AG04449 (cell line): ENCODE data around the gene BRD4.

ENCODE experiments used
- CTCF ChIA-PET: fragments of 350-600 bp; formaldehyde crosslinking; extraction: SDS; loops from one replicate; lab custom pipeline; 2021; ENCODE audit warnings: antibody characterized with exemption; lab: Yijun Ruan, JAX
- POLR2A ChIA-PET: fragments of 400-600, 350-600 bp; formaldehyde crosslinking; extraction: SDS; loops from one replicate; lab custom pipeline; 2020; ENCODE audit warnings: antibody characterized with exemption, inconsistent platforms; lab: Yijun Ruan, JAX
- DNase-seq: peaks from one replicate; pipeline ENCODE4 v3.0.0-alpha.2; 2010; ENCODE audit warnings: low read depth, low spot score
- H3K4me3 ChIP-seq: 2 replicates; pipeline ENCODE4 v1.5.1; 2011; ENCODE audit warnings: low read depth, mild to moderate bottlenecking, control low read depth, low read length
- CTCF ChIP-seq: IDR thresholded peaks from one replicate; pipeline ENCODE4 v1.5.1; 2011; ENCODE audit warnings: mild to moderate bottlenecking, moderate library complexity, low read length, control low read depth, inconsistent platforms; ENCODE audit not compliant: insufficient read depth; ENCODE audit errors: missing control alignments

The BRD4 gene

DNA sequence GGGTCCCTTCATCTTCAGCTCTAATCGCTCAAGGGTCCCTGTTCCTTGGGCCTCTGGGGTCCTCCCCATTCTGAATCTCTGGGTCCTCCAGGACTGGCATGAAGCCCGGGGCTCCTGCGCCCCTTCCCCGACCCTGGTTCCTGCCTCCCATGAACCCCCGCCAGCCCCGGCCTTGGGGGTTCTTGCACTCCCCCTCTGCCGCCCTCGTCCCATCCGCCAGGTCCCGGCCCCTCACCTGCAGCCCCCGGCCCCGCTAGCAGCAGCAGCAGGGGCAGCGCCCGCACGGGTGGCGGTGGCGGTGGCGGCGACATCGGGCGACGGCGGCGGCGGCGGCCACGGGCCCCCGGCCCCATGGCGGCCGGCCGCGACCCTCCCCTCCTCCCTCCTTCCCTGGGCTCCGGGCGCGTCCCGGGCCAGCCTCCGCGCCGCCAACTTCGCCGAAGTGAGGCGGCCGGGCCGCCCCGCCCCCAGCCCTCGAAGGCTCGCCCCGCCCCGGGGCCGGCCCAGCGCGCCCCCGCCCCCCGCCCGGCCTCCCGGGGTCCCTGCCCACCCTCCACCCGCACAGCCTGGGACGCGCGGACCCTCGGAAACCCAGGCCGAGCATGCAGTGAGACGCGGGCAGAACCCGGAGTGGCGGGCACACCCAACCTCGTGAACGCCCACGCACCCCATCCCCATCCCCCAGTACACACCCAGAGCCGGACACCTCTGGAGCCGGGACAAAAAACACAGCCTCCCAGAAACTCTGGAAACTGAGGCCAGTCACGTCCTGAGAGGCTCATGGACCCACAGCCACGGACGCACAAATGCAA, 131.6 kb downstream of the BRD4 start, which contains the start of gene NOTCH3:
TSS of gene NOTCH3 (minus strand) at position 443 of the 812 bp plus-strand sequence. CDS start at position 353, 90 bp downstream.
- CTCF ChIA-PET, result interaction anchor here (1.0 to 2.3 kb wide), 2 partner anchors 46 to 49 kb away, joined by 3 to 9 read pairs; no protein-coding TSS in a partner anchor
- H3K4me3 ChIP-seq, result peak within 1 kb of the TSS; percentile 82
- POLR2A ChIA-PET, result no interaction called here
- TF ChIP-seq CTCF, result no peak
- DNase-seq, result no peak

DNA sequence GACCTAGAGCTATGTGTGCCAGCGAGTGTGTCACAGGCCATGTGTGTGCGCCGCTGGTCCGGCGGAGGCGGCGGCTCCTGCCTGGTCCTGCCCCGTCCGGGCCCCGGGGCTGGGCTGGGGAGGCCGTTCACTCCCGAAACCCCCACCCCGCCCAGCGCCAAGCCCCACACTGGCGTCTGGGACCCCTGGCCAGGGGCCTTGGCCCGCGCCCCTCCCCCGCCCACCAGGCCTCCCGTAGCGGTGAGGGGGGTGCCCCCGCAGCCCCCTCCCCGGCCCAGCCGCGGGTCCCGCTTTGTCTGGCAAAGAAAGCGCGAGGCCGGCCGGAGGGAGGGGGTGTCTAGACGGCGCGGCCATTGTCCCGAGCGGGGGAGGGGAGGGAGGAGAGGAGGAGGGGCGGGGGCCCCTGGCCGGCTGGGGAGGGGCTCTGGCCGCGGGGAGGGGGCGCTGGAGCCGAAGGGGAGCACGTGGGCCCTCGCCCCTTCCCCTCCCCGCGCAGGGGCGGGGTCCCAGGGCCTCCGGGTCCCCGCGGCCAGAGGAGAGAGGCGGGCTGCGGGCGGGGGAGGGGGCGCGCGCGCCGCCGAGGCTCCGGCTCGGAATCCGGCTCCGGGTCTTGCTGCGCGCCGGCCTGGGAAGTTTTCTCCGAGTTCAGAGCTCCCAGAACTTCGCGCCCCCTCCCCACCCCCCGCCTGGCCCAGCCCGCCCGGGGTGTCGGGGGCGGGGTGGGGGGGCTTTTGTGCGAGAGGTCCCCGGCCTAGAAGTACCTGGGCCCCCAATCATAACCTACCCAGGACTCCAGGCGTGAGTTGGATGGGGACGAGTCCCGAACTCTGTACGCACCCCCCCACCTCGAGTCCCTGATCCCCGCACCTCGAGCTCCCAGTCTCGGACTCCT, 132.4 kb downstream of the BRD4 start:
- POLR2A ChIA-PET, result no interaction called here
- H3K4me3 ChIP-seq, result peak overlapping the region; percentile 82
- CTCF ChIA-PET, result interaction anchor here (1.0 to 1.7 kb wide), 4 partner anchors 24 to 220 kb away, joined by 3 to 4 read pairs (median 4); no protein-coding TSS in a partner anchor
- TF ChIP-seq CTCF, result no peak
- no peak for DNase-seq

DNA sequence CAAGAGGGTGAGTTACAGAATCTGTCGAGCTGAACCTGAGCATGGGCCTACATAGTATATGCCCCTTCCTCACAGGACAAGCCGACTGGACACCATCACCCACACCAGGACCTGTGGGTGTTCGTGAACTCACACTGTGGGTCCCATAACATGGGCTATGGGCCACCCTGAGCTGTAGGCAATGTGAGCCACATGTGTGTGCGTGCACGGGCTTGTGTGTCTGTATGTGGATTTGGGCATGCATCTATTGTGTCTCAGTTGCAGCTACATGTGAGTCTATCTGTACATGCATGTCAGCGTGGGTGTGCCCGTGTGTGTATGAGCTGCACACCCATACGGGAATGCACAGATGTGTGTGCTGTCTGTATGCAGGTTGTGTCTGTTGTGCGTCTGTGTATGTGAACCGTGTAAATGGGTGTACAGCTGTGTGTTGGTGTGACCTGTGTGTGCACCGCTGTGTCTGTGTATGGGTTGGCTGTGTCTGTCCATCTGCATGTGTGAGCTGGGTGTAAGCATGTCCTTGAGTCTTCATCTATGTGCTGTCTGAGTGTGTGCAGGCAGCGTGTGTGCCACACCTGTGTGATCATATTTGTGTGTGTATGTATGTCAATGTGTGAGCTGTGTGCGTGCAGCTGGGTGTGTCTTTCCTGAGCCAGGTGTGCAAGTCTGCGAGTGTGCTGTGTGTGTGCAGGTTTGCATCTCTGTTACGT, 133.2 kb downstream of the BRD4 start:
- peak overlapping the region; percentile 82 for H3K4me3 ChIP-seq
- no peak for TF ChIP-seq CTCF
- CTCF ChIA-PET, result interaction anchor here (0.9 to 1.7 kb wide), 4 partner anchors 23 to 221 kb away, joined by 3 to 4 read pairs (median 4); no protein-coding TSS in a partner anchor
- no peak for DNase-seq
- POLR2A ChIA-PET, result interaction anchor here (0.7 kb wide), 1 partner anchor 17 kb away, joined by 3 read pairs; no protein-coding TSS in a partner anchor

DNA sequence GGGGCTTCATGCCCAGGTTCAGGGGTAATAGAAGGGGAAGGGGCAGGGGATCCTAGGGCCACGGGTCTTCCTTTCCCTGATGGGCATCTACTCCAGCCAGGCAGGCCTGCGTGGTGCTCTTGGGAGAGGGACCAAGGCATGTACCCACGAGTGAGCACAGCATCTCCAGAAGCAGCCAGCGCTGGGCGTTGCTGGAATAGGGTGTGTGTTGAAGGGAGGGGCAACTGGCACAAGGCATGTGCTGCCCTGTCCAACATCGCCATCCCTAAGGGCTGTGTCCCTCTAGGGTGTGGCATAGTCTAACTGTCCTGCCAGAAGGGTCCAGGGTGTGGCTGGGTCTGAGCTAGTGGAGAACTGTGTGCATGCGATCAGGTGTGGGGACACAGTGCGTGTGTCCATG, 134.4 kb downstream of the BRD4 start:
- 0 out of 2 replicates have a peak overlapping the region, but pooled peaks have one; percentile 1 for H3K4me3 ChIP-seq
- no peak for TF ChIP-seq CTCF
- ChIA-PET POLR2A (interaction anchor here (0.7 kb wide), 1 partner anchor 52 kb away, joined by 3 read pairs; no protein-coding TSS in a partner anchor), CTCF (interaction anchor here (1.7 to 4.8 kb wide), 2 partner anchors 22 to 53 kb away, joined by 4 to 21 read pairs; no protein-coding TSS in a partner anchor)
- DNase-seq, result no peak

- CTCF ChIA-PET, result interaction anchor here (1.5 to 4.8 kb wide), 2 partner anchors 8 to 54 kb away, joined by 3 to 21 read pairs; no protein-coding TSS in a partner anchor
Observed at GRCh38 chr19:15197275-15197941, 134.9 kb downstream of the BRD4 start.

More at GRCh38 chr19:15197275-15197941, 134.9 kb downstream of the BRD4 start:
- H3K4me3 ChIP-seq, result no peak overlapping the region
- POLR2A ChIA-PET, result interaction anchor here (0.7 kb wide), 1 partner anchor 53 kb away, joined by 3 read pairs; no protein-coding TSS in a partner anchor
- DNase-seq, result no peak
- TF ChIP-seq CTCF, result no peak
